ENCODE measurements around the gene PIGP.
"Not testable (repeated sequence)": the region's sequence is repeated elsewhere in the genome, so short reads cannot be mapped to it uniquely, and the experiment has no call there.

Gene PIGP

GRCh38 chr21:37072988-37073416 lies at the start of gene PIGP, which contains the start of gene TTC3:
Gene PIGP (minus strand): TSS chr21:37073071. CDS start chr21:37072515, 556 bp downstream.
Gene TTC3 (plus strand): TSS chr21:37073254. CDS start chr21:37087258, 14,004 bp downstream.
- peak; percentile 66 for DNase-seq

- DNase-seq: no peak
These were observed 46.7 kb upstream of the PIGP start for GRCh38 chr21:37119421-37120218.

GRCh38 chr21:37118187-37118826 lies 45.4 kb upstream of the PIGP start:
- DNase-seq: no peak

GRCh38 chr21:37117204-37117603 lies 44.3 kb upstream of the PIGP start:
- DNase-seq: no peak

- not testable (repeated sequence) for DNase-seq
These were observed 43.6 kb upstream of the PIGP start for GRCh38 chr21:37116459-37116858.

- DNase-seq: not testable (repeated sequence)
These were observed 41.4 kb upstream of the PIGP start for GRCh38 chr21:37114301-37114700.

GRCh38 chr21:37111029-37111428 lies 38.2 kb upstream of the PIGP start:
- DNase-seq: not testable (repeated sequence)

GRCh38 chr21:37106998-37107397 lies 34.1 kb upstream of the PIGP start:
- DNase-seq: no peak

- DNase-seq: not testable (repeated sequence)
These were observed 29.9 kb upstream of the PIGP start for GRCh38 chr21:37102746-37103145.

GRCh38 chr21:37101384-37101783 lies 28.5 kb upstream of the PIGP start:
- DNase-seq: no peak

- no peak for DNase-seq
These were observed 27.4 kb upstream of the PIGP start for GRCh38 chr21:37100316-37100715.

GRCh38 chr21:37098751-37099150 lies 25.9 kb upstream of the PIGP start:
- DNase-seq: no peak

GRCh38 chr21:37095821-37096220 lies 22.9 kb upstream of the PIGP start:
- no peak for DNase-seq

- DNase-seq: no peak
These were observed 21.1 kb upstream of the PIGP start for GRCh38 chr21:37093977-37094376.

- no peak for DNase-seq
These were observed 15.4 kb upstream of the PIGP start for GRCh38 chr21:37088186-37088735.

GRCh38 chr21:37087188-37087587 lies 14.3 kb upstream of the PIGP start:
- no peak for DNase-seq

- DNase-seq: no peak
These were observed 12.9 kb upstream of the PIGP start for GRCh38 chr21:37085726-37086125.

- no peak for DNase-seq
These were observed 10.1 kb upstream of the PIGP start for GRCh38 chr21:37082856-37083528.

GRCh38 chr21:37082375-37082774 lies 9.5 kb upstream of the PIGP start:
- no peak for DNase-seq

GRCh38 chr21:37079211-37079824 lies 6.4 kb upstream of the PIGP start:
- DNase-seq: no peak

- DNase-seq: no peak
These were observed 4.5 kb upstream of the PIGP start for GRCh38 chr21:37077403-37077802.

- no peak for DNase-seq
These were observed 3.4 kb upstream of the PIGP start for GRCh38 chr21:37076087-37076850.
